AG09309 (cell line): Measurements from ENCODE around the gene CLEC2L.

ENCODE experiments used
- DNase-seq: peaks from one replicate; pipeline ENCODE4 v3.0.0-alpha.2; 2010; ENCODE audit warnings: low read depth
- H3K4me3 ChIP-seq: 2 replicates; pipeline ENCODE4 v1.5.1; 2011; ENCODE audit warnings: mild to moderate bottlenecking, low read depth, low read length, moderate library complexity; ENCODE audit not compliant: control insufficient read depth
- CTCF ChIP-seq: IDR thresholded peaks from 2 replicates; pipeline ENCODE4 v1.5.1; 2011; ENCODE audit warnings: mild to moderate bottlenecking, low read depth, low read length, inconsistent platforms; ENCODE audit not compliant: insufficient read depth, control insufficient read depth; ENCODE audit errors: missing control alignments

CLEC2L gene

DNA sequence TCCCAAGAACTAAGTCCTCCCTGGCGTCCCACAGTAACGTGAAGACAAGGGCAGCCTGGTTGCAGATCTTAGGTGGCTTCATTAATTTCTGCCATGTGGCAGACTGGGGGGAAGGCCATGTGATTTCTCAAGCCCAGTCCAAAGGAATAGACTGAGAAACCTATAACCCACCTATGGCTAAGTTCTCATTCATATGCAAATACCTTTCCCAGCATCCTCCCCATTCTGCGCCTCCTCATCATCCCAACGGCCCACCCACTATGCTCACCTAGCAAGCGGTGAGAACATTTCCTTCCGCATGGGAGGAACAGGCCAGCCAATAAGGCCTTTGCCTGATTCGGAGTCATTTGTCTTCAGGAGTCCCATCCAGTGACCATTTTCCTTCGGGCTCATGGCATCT lies 8.2 kb upstream of the CLEC2L start:
- TF ChIP-seq CTCF: no peak
- no peak overlapping the region for H3K4me3 ChIP-seq
- no peak for DNase-seq

DNA sequence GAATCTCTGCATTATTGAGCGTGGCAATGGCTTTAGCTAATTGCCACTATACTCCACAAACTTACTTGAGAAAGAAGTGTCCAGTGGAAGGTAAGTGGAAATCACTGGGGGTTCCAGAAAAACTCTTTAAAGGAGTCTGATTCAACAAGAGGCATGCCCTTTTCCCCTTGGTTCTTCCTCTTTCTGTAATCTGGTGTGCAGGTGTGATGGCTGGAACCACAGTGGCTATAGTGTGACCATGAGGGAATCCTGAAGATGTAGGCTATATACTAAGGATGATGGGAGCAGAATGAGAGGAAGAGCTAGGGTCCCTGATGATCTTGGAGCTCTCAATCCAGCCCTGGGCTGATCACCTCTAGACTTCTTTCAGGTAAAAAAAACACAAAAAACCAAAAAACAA lies 2.0 kb upstream of the CLEC2L start:
- no peak for DNase-seq
- no peak overlapping the region for H3K4me3 ChIP-seq
- TF ChIP-seq CTCF: no peak

DNA sequence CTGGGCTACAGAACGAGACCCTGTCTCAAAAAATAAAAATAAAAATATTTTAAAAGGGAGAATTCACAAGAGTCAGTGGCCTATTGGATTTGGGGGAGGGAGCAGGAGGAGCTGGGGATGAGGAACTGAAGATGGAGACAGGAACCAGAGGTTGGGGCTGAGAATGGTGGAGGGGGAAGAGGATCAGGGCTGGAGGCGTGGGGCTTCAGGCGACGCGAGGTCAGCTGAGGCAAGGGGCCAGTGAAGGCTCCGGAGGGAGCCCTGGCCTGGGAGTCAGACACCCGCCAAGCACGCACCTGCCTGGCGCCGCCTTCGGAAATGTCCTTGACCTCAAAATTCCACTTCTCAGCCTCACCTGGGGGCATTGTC lies 671 bp upstream of the CLEC2L start:
- no peak for DNase-seq
- H3K4me3 ChIP-seq: no peak overlapping the region
- no peak for TF ChIP-seq CTCF

GRCh38 chr7:139523968-139524815 lies 707 bp downstream of the CLEC2L start:
- TF ChIP-seq CTCF: no peak
- no peak overlapping the region for H3K4me3 ChIP-seq
- no peak for DNase-seq

- DNase-seq: no peak
- H3K4me3 ChIP-seq: no peak overlapping the region
- TF ChIP-seq CTCF: no peak
Observed at GRCh38 chr7:139525239-139525638, 1.8 kb downstream of the CLEC2L start.

GRCh38 chr7:139525750-139526149 lies 2.3 kb downstream of the CLEC2L start:
- TF ChIP-seq CTCF: no peak
- no peak overlapping the region for H3K4me3 ChIP-seq
- no peak for DNase-seq
